ENCODE measurements around the gene PLEKHB1. TPM values are rescaled to one million over a fixed set of nuclear protein-coding genes. Genes with fewer than 3 reads are reported as not detected.
A peak's percentile ranks its signal among the peaks of the same experiment; 100 is the strongest.

Gene PLEKHB1
- total and polyA plus RNA-seq, 9 donors: 1.4 to 41.6 (median 8.3) TPM

GRCh38 chr11:73623686-73624085 is 22.7 kb upstream of the PLEKHB1 start:
- Histone ChIP-seq H3K4me3 (no peak overlapping the region), H3K9me3 (no peaks in the 10 kb centered on the region), H3K27me3 (no peaks in the 10 kb centered on the region), H3K36me3 (no peaks in the 10 kb centered on the region), H3K27ac (no peak overlapping the region), H3K4me1 (ENCODE audit: insufficient read depth) (no peaks in the 10 kb centered on the region)
- intact Hi-C loops (cut with DNase I): no loop called here
- DNase-seq: no peak
- TF ChIP-seq CTCF (IDR thresholded peaks at IDR 0.05) (no peak), EP300 (IDR thresholded peaks at IDR 0.05) (no peak), POLR2A (IDR thresholded peaks at IDR 0.05) (no peak)
- 13 to 30% (median 22%) methylated on average over 3 of the region's 3 CpGs for WGBS, 3 donors

- H3K27ac ChIP-seq: no peak overlapping the region
- TF ChIP-seq EP300 (IDR thresholded peaks at IDR 0.05): no peak
- peak; percentile 55 to 72 (median 63) for TF ChIP-seq CTCF (IDR thresholded peaks at IDR 0.05)
- H3K27me3 ChIP-seq: no peaks in the 10 kb centered on the region
- no peak overlapping the region for H3K4me3 ChIP-seq
- no peaks in the 10 kb centered on the region for H3K9me3 ChIP-seq
- WGBS, 3 donors: 6 to 29% (median 9%) methylated on average over 19 of the region's 19 CpGs
- intact Hi-C loops (cut with DNase I): loop anchor here in 1 of 4 donors (5.0 kb wide), 1 partner anchor 36 kb away; no protein-coding TSS in a partner anchor
- no peaks in the 10 kb centered on the region for H3K36me3 ChIP-seq
- no peaks in the 10 kb centered on the region for H3K4me1 ChIP-seq (ENCODE audit: insufficient read depth)
- peak; percentile 56 to 72 (median 66) for DNase-seq
Observed at GRCh38 chr11:73625696-73626318, 20.6 kb upstream of the PLEKHB1 start.

GRCh38 chr11:73629907-73630306 is 16.5 kb upstream of the PLEKHB1 start:
- H3K4me3 ChIP-seq: no peak overlapping the region
- intact Hi-C loops (cut with DNase I): loop anchor here in 1 of 4 donors (5.0 kb wide), 1 partner anchor 32 kb away; no protein-coding TSS in a partner anchor
- no peaks in the 10 kb centered on the region for H3K36me3 ChIP-seq
- no peak for DNase-seq
- no peaks in the 10 kb centered on the region for H3K4me1 ChIP-seq (ENCODE audit: insufficient read depth)
- whole genome bisulfite sequencing, 3 donors: 82 to 88% (median 85%) methylated on average over 7 of the region's 7 CpGs
- no peak overlapping the region for H3K27ac ChIP-seq
- H3K9me3 ChIP-seq: no peaks in the 10 kb centered on the region
- no peak for TF ChIP-seq EP300 (IDR thresholded peaks at IDR 0.05)
- no peak for TF ChIP-seq CTCF (IDR thresholded peaks at IDR 0.05)
- TF ChIP-seq POLR2A (IDR thresholded peaks at IDR 0.05): no peak
- H3K27me3 ChIP-seq: no peaks in the 10 kb centered on the region

- WGBS, 3 donors: 92 to 95% (median 93%) methylated on average over 4 of the region's 4 CpGs
- DNase-seq: no peak
- TF ChIP-seq CTCF (IDR thresholded peaks at IDR 0.05) (no peak), POLR2A (IDR thresholded peaks at IDR 0.05) (no peak), EP300 (IDR thresholded peaks at IDR 0.05) (no peak)
- no peak overlapping the region for H3K27ac ChIP-seq
- intact Hi-C loops (cut with DNase I): no loop called here
- no peaks in the 10 kb centered on the region for H3K27me3 ChIP-seq
- no peaks in the 10 kb centered on the region for H3K9me3 ChIP-seq
- no peaks in the 10 kb centered on the region for H3K36me3 ChIP-seq
- H3K4me1 ChIP-seq (ENCODE audit: insufficient read depth): no peaks in the 10 kb centered on the region
- H3K4me3 ChIP-seq: no peak overlapping the region
Observed at GRCh38 chr11:73632996-73633395, 13.4 kb upstream of the PLEKHB1 start.

All from ovary (tissue), 9 donors.